ENCODE measurements around the gene GDPD5.

Gene GDPD5

DNA sequence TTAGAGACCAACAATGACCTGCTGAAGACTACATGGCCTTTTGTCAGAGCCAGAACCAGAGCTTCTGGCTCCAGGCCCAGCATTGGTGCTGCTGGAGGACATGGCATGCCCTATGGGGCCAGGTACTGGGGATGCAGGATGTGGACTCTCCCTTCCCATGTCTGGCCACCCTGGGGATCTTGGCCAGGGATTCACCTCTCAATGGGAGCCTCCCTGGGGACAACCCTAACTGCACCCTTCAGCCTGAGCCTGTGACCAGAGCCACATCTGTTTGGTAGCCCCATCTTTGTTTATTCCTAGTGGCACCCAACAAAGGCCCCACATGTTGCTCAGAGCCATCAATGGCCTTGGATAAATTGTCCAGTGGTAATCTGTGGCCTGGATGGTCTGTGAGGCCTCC, 98.6 kb downstream of the GDPD5 start:
- no peak for TF ChIP-seq ZFX (IDR thresholded peaks at IDR 0.05)
- H3K27ac ChIP-seq, result peak overlapping the region; percentile 5; the same call in 1 of the 2 replicates

DNA sequence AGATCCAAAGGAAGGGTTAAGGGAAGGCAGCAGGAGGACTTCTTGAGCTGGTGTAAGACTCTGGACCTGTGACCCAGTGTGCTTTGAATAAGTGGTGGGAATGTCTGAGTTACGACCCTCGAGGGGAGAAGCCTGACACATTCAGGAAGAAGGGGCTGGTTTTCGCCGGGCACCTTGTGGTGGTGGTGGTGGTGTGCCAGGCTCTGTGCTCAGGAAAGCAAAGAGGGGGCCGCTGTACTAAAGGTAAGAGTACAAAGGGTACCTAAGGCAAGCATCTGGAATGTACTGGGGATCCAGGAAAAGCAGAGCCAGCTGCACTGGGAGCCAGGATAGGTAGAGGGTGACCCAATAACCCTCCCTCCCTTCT, 99.0 kb downstream of the GDPD5 start:
- H3K27ac ChIP-seq, result no peak overlapping the region
- TF ChIP-seq ZFX (IDR thresholded peaks at IDR 0.05), result no peak
- TF ChIP-seq, protein P1, sequence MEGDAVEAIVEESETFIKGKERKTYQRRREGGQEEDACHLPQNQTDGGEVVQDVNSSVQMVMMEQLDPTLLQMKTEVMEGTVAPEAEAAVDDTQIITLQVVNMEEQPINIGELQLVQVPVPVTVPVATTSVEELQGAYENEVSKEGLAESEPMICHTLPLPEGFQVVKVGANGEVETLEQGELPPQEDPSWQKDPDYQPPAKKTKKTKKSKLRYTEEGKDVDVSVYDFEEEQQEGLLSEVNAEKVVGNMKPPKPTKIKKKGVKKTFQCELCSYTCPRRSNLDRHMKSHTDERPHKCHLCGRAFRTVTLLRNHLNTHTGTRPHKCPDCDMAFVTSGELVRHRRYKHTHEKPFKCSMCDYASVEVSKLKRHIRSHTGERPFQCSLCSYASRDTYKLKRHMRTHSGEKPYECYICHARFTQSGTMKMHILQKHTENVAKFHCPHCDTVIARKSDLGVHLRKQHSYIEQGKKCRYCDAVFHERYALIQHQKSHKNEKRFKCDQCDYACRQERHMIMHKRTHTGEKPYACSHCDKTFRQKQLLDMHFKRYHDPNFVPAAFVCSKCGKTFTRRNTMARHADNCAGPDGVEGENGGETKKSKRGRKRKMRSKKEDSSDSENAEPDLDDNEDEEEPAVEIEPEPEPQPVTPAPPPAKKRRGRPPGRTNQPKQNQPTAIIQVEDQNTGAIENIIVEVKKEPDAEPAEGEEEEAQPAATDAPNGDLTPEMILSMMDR (conservative IDR thresholded peaks at IDR 0.05), result no peak

DNA sequence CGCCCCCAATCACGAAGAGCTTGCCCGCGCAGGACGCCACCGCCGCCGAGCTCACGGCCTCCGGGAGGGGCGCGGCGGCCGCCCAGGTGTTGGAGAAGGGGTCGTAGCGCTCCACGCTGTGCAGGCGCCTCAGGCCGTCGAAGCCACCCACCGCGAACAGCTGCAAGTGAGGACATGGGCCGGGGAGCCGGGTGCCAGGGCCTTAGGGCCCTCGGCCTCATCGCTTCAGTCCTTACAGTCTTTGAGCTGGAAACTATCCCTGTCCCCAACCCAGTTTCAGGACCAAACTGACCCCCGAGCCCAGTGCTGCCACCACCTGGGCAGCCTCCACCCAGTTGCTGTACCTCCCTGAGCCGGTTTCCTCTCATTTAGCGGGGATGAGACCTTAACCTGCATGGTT, 100.3 kb downstream of the GDPD5 start:
- no peak overlapping the region for H3K27ac ChIP-seq
- TF ChIP-seq, protein P1 (conservative IDR thresholded peaks at IDR 0.05), result no peak; the same call in 1 of the 2 replicates
- TF ChIP-seq ZFX (IDR thresholded peaks at IDR 0.05), result no peak

DNA sequence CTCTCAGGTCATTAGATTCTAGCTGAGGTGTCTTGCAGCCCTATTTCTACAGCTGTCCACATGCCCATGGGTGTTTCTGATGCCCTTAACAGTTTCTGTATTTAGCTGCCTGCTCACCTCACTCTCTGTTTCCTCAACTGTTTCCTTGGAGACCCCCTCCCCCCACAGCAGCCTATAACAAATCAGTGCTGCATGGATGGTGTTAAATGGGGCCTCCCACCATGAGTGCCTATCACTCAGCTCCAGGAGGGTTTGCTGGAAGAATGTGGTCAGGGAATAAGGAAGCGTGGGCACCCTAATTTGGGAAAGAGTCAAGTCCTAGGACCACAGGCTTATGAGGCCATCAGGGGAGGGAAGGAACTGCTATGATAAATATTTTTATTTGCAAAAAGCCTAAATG, 101.3 kb downstream of the GDPD5 start:
- no peak overlapping the region for H3K27ac ChIP-seq
- no peak for TF ChIP-seq ZFX (IDR thresholded peaks at IDR 0.05)
- TF ChIP-seq, protein P1 (conservative IDR thresholded peaks at IDR 0.05), result no peak

DNA sequence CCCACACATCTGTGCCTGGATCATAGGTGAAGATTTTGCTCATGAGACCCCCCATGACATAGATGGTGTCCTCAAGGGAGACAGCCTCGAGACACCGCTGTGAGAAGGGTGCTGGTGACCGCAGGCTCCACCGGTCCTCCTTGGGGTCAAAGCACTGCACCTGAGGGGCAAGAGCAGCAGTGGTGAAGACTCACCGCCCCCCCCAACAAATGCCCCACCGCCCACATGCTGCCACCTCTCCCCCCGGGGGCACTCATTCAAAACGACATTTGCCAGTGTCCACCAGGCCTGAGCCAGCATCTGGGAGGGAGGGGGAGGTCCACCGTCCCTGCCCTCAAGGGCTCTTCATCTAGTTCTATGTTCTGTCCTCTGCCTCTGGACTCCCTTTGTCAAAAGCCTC, 102.0 kb downstream of the GDPD5 start:
- no peak overlapping the region for H3K27ac ChIP-seq

DNA sequence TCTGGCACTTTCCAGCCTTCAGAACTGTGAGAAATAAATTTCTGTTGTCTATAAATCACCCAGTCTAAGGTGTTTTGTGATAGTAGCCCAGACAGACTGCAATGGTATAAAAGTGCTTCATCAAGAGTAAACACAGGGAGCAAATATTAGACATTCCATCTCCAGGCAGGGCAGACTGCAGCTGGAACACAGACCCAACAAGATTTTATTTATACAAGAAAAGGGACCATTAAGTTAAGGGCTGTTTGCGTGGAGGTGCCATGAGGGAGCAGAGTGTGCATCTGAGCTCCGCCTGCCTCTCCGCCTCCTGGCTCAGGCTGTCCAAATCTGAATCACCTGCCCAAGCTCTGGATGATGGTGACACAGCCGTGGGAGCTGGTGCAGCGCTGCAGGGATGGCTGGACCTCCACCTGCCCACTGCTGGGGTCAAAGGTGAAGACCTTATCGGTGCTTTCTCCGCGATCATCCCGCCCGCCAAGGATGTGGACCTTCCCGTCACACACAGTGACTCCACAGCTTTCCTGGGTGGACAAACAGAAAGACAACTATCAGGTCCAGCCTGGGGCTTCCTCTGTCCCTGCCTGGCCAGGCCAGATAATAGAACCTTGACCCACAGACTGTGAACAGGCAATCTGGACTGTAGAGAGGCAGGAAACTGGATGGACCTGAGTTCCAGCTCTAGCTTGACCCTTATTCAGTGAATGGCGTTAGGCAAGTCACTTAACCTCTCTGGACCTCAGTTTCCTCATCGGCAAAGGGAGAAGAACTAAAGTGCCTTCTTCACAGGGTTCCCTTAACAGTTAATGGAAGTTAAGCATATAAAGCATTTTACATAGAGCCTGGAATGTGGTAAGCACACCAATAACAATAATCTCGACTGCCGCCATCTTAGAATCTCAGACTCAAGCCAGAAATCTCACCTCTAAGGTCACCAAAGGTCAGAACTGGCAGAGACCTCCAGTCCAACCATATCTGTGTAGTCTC, 103.2 kb downstream of the GDPD5 start:
- TF ChIP-seq ZFX (IDR thresholded peaks at IDR 0.05), result no peak
- TF ChIP-seq, protein P1 (conservative IDR thresholded peaks at IDR 0.05), result no peak
- peak overlapping the region; percentile 9; the same call in 1 of the 2 replicates for H3K27ac ChIP-seq

More for the DNA sequence above, 102.0 kb downstream of the GDPD5 start:
- TF ChIP-seq ZFX (IDR thresholded peaks at IDR 0.05), result no peak
- TF ChIP-seq, protein P1 (conservative IDR thresholded peaks at IDR 0.05), result no peak

DNA sequence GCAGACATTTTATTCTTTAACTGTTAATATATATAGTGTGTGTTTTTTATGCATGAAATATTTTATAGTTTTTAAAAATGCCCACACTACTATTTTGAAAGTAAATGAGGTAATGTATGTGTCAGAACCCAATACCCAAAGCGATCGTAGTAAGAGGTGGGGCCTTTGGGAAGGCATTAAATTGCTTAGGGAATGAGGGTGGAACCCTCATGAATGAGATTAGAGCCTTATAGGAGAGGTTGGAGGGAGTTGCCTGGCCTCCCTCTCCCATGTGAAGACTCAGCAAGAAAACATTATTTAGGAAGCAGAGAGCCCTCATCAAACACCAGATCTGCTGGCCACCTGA, 103.9 kb downstream of the GDPD5 start:
- TF ChIP-seq ZFX (IDR thresholded peaks at IDR 0.05), result no peak
- 0 out of 2 replicates have a peak overlapping the region, but pooled peaks have one; percentile 9 for H3K27ac ChIP-seq

DNA sequence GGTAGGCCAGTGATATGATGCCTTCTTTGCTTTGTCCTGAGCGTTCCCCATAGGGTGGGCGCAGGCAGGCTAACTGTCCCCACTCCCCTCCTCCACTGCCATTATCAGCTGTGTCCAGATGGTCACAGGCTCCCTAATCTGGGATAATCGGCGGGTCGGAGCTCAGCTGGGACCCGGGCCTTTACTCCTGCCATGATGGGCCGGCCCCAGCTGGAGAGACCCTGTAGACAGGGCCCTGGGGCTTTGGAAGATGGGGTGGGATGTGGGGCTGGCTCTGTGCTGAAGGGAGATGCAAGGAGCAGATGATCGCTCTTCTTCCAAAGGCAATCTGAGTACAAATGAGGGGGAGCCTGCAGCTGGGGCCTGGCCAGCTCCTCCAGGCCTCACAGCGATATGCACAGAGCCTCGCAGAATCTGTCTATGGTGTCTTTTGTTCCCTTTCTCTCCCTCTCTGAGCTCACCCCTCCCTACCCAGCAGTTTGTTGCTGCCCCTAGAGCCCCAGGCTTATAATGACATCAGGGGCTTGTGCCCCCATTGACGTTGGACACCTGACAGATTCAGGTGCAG, 104.6 kb downstream of the GDPD5 start:
- TF ChIP-seq, protein P1 (conservative IDR thresholded peaks at IDR 0.05), result no peak
- TF ChIP-seq ZFX (IDR thresholded peaks at IDR 0.05), result no peak
- peak overlapping the region; percentile 3; the same call in 1 of the 2 replicates for H3K27ac ChIP-seq

Measured in C4-2B (cell line).